NT2/D1 (cell line): Measurements from ENCODE around the gene HOXA3.

Source experiments
- SUZ12 ChIP-seq: IDR thresholded peaks from 2 replicates; pipeline ENCODE4 v1.6.1; 2011; ENCODE audit not compliant: insufficient read length, insufficient read depth; ENCODE audit errors: extremely low read depth
- YY1 ChIP-seq: IDR thresholded peaks from 2 replicates; pipeline ENCODE4 v1.6.1; 2011; ENCODE audit not compliant: insufficient read length, insufficient read depth

DNA sequence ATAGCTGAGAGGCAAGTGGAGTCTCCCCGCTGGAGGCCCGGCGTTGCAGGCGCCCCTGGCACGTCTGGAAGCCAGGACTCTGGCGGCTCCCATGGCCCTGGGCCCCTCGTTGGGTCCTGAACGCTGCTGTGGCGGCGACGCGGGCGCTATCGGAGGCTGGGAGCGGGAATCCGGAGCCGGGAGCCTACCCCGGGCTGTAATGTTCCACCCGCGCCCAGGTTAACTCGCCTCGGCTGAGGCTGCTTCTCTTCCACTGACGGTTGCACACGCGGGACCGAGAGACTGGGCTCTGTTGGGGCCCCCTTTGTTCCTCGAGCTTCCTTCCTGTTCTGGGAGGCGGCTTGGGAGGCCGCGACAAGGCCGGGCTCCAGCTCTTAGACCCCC, 7.6 kb downstream of the HOXA3 start:
- TF ChIP-seq YY1 = no peak
- TF ChIP-seq SUZ12 = no peak
